Astrocyte (in vitro differentiated cells and primary cell): ENCODE results near the gene GALNT18. TPM values are rescaled to one million over a fixed set of nuclear protein-coding genes. Genes with fewer than 3 reads are reported as not detected.

Experiments
- DNase-seq: peaks from one replicate; pipeline ENCODE4 v3.0.0-alpha.2; 2010; ENCODE audit warnings: low read depth
- FAIRE-seq: peaks from 2 replicates; lab custom pipeline; 2011; peaks lifted over from hg19 to GRCh38; lab: Jason Lieb, UNC
- H2AFZ ChIP-seq: 2 replicates; pipeline ENCODE4 v1.6.0; 2012; ENCODE audit warnings: low read depth, low read length, inconsistent platforms
- H3K27ac ChIP-seq: 2 replicates; pipeline ENCODE4 v1.5.1; 2011; ENCODE audit warnings: low read depth, low read length, inconsistent platforms
- H3K27me3 ChIP-seq: 2 replicates; pipeline ENCODE4 v1.6.0; 2011; ENCODE audit warnings: low read length, inconsistent platforms; ENCODE audit not compliant: insufficient read depth
- H3K36me3 ChIP-seq: 2 replicates; pipeline ENCODE4 v1.5.1; 2011; ENCODE audit warnings: low read length, inconsistent platforms; ENCODE audit not compliant: insufficient read depth
- H3K4me1 ChIP-seq: 2 replicates; pipeline ENCODE4 v1.5.1; 2011; ENCODE audit warnings: low read length, inconsistent platforms; ENCODE audit not compliant: insufficient read depth
- H3K4me2 ChIP-seq: 2 replicates; pipeline ENCODE4 v1.6.0; 2012; ENCODE audit warnings: low read length, inconsistent platforms
- H3K4me3 ChIP-seq: 2 replicates; pipeline ENCODE4 v1.5.1; 2011; ENCODE audit warnings: low read depth, mild to moderate bottlenecking, low read length, inconsistent platforms; ENCODE audit not compliant: insufficient read depth
- H3K79me2 ChIP-seq: 2 replicates; pipeline ENCODE4 v1.6.0; 2012; ENCODE audit warnings: mild to moderate bottlenecking, low read length, inconsistent platforms; ENCODE audit not compliant: insufficient read depth
- H3K9ac ChIP-seq: 2 replicates; pipeline ENCODE4 v1.6.0; 2012; ENCODE audit warnings: mild to moderate bottlenecking, low read length, inconsistent platforms
- H3K9me3 ChIP-seq: 2 replicates; pipeline ENCODE4 v1.5.1; 2012; ENCODE audit warnings: low read depth, mild to moderate bottlenecking, low read length, inconsistent platforms; ENCODE audit not compliant: insufficient read depth
- H4K20me1 ChIP-seq: 2 replicates; pipeline ENCODE4 v1.6.0; 2012; ENCODE audit warnings: low read length, inconsistent platforms; ENCODE audit not compliant: insufficient read depth
- H3K27ac Mint-ChIP-seq: one replicate; pipeline ENCODE4 v1.8.0; 2021; ENCODE audit warnings: mild to moderate bottlenecking, mixed read lengths; ENCODE audit not compliant: unreplicated experiment
- H3K27me3 Mint-ChIP-seq: one replicate; pipeline ENCODE4 v1.8.0; 2021; ENCODE audit warnings: low read depth, mixed read lengths; ENCODE audit not compliant: unreplicated experiment
- H3K36me3 Mint-ChIP-seq: one replicate; pipeline ENCODE4 v1.8.0; 2021; ENCODE audit warnings: low read depth, mixed read lengths; ENCODE audit not compliant: unreplicated experiment
- H3K4me1 Mint-ChIP-seq: one replicate; pipeline ENCODE4 v1.8.0; 2021; ENCODE audit warnings: low read depth, mixed read lengths; ENCODE audit not compliant: unreplicated experiment
- H3K4me3 Mint-ChIP-seq: one replicate; pipeline ENCODE4 v1.8.0; 2021; ENCODE audit warnings: mild to moderate bottlenecking, moderate library complexity, mixed read lengths; ENCODE audit not compliant: unreplicated experiment
- H3K9me3 Mint-ChIP-seq: one replicate; pipeline ENCODE4 v1.8.0; 2021; ENCODE audit warnings: mild to moderate bottlenecking, mixed read lengths; ENCODE audit not compliant: unreplicated experiment
- CTCF ChIP-seq: IDR thresholded peaks from 2 replicates; pipeline ENCODE4 v1.5.1; 2011; ENCODE audit warnings: low read depth, mild to moderate bottlenecking, inconsistent platforms, low read length, moderate library complexity; ENCODE audit not compliant: insufficient read depth
- EZH2 ChIP-seq: IDR thresholded peaks from 2 replicates; pipeline ENCODE4 v1.6.1; 2012; ENCODE audit warnings: mild to moderate bottlenecking, low read length, inconsistent platforms; ENCODE audit not compliant: insufficient read depth
- total RNA-seq: library from RNA; stranded (reverse); gene quantifications from 2 replicates; pipeline ENCODE4 v1.2.1, GENCODE V29; 2021

Gene GALNT18
- total RNA-seq, 1 donor from 2014 or later, result 6.5 TPM

GRCh38 chr11:11498195-11498594, 123.6 kb downstream of the GALNT18 start:
- Histone ChIP-seq H3K27me3 (peaks cover 18% of the 10 kb centered on the region), H3K36me3 (no peaks in the 10 kb centered on the region), H3K9ac (no peak overlapping the region), H4K20me1 (no peaks in the 10 kb centered on the region), H3K4me2 (no peak overlapping the region), H3K27ac (no peak overlapping the region), H3K4me1 (no peaks in the 10 kb centered on the region), H3K9me3 (no peaks in the 10 kb centered on the region), H3K79me2 (no peaks in the 10 kb centered on the region), H3K4me3 (no peak overlapping the region), H2AFZ (no peak overlapping the region)
- FAIRE-seq (no peak), DNase-seq (no peak)
- Mint-ChIP-seq H3K36me3 (no peaks in the 10 kb centered on the region), H3K27ac (no peak overlapping the region), H3K27me3 (peaks cover 30% of the 10 kb centered on the region), H3K9me3 (peaks cover 7% of the 10 kb centered on the region), H3K4me1 (peaks cover 11% of the 10 kb centered on the region), H3K4me3 (no peak overlapping the region)
- TF ChIP-seq CTCF (no peak), EZH2 (no peak)

GRCh38 chr11:11496879-11497278, 124.9 kb downstream of the GALNT18 start:
- H4K20me1 ChIP-seq, result no peaks in the 10 kb centered on the region
- H3K4me2 ChIP-seq, result no peak overlapping the region
- H3K4me3 ChIP-seq, result no peak overlapping the region
- H2AFZ ChIP-seq, result no peak overlapping the region
- H3K9me3 Mint-ChIP-seq, result peaks cover 7% of the 10 kb centered on the region
- DNase-seq (no peak), FAIRE-seq (no peak)
- no peaks in the 10 kb centered on the region for H3K9me3 ChIP-seq
- H3K36me3 Mint-ChIP-seq, result no peaks in the 10 kb centered on the region
- peaks cover 7% of the 10 kb centered on the region for H3K4me1 Mint-ChIP-seq
- peaks cover 23% of the 10 kb centered on the region for H3K27me3 Mint-ChIP-seq
- no peak overlapping the region for H3K4me3 Mint-ChIP-seq
- H3K36me3 ChIP-seq, result no peaks in the 10 kb centered on the region
- H3K79me2 ChIP-seq, result no peaks in the 10 kb centered on the region
- no peak overlapping the region for H3K27ac ChIP-seq
- H3K27ac Mint-ChIP-seq, result no peak overlapping the region
- peaks cover 11% of the 10 kb centered on the region for H3K27me3 ChIP-seq
- H3K4me1 ChIP-seq, result no peaks in the 10 kb centered on the region
- TF ChIP-seq EZH2 (no peak), CTCF (no peak)
- H3K9ac ChIP-seq, result no peak overlapping the region

GRCh38 chr11:11494348-11494747, 127.5 kb downstream of the GALNT18 start:
- Histone ChIP-seq H4K20me1 (no peaks in the 10 kb centered on the region), H3K4me3 (no peak overlapping the region), H3K27ac (no peak overlapping the region), H3K9ac (no peak overlapping the region), H3K79me2 (no peaks in the 10 kb centered on the region), H3K9me3 (no peaks in the 10 kb centered on the region), H3K4me2 (no peak overlapping the region), H3K36me3 (no peaks in the 10 kb centered on the region), H3K4me1 (no peaks in the 10 kb centered on the region), H3K27me3 (peaks cover 11% of the 10 kb centered on the region), H2AFZ (no peak overlapping the region)
- DNase-seq, result no peak
- TF ChIP-seq CTCF (no peak), EZH2 (no peak)
- no peak for FAIRE-seq
- Mint-ChIP-seq H3K4me1 (peaks cover 4% of the 10 kb centered on the region), H3K27me3 (peaks cover 24% of the 10 kb centered on the region), H3K9me3 (peaks cover 7% of the 10 kb centered on the region), H3K27ac (no peak overlapping the region), H3K4me3 (no peak overlapping the region), H3K36me3 (no peaks in the 10 kb centered on the region)
